GM10266 (cell line): ENCODE measurements around the gene AGBL3.

Experiments
- DNase-seq: peaks from one replicate; pipeline ENCODE4 v3.0.0; 2012; ENCODE audit errors: extremely low spot score
- TF ChIP-seq, protein P1 (sequence below): IDR thresholded peaks from 2 replicates; pipeline ENCODE4 v1.5.1; 2012; ENCODE audit warnings: mild to moderate bottlenecking, low read depth; ENCODE audit not compliant: control insufficient read depth, insufficient read depth; ENCODE audit errors: missing control alignments

The AGBL3 gene

GRCh38 chr7:135076882-135077281, 90.6 kb downstream of the AGBL3 start:
- DNase-seq, result no peak
- TF ChIP-seq, protein P1, sequence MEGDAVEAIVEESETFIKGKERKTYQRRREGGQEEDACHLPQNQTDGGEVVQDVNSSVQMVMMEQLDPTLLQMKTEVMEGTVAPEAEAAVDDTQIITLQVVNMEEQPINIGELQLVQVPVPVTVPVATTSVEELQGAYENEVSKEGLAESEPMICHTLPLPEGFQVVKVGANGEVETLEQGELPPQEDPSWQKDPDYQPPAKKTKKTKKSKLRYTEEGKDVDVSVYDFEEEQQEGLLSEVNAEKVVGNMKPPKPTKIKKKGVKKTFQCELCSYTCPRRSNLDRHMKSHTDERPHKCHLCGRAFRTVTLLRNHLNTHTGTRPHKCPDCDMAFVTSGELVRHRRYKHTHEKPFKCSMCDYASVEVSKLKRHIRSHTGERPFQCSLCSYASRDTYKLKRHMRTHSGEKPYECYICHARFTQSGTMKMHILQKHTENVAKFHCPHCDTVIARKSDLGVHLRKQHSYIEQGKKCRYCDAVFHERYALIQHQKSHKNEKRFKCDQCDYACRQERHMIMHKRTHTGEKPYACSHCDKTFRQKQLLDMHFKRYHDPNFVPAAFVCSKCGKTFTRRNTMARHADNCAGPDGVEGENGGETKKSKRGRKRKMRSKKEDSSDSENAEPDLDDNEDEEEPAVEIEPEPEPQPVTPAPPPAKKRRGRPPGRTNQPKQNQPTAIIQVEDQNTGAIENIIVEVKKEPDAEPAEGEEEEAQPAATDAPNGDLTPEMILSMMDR, result no peak

DNA sequence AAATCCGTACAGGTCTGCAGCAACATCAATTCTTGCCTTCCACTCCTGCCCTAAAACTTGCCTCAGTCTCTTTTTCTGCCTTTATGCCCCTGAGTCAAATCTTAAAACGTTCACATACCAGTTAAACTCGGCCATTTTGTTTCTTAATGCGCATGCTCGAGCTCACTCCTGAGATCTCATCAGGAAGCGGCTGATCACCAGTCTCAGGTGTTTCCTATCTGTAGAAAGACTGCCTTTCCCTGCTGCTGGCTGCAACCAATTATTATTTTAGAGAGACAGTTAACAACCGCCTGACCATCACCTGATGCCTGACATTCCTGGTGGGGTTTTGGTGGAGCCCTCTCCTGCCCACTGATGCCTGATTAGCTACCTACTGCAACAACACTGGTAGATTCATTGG, 91.3 kb downstream of the AGBL3 start:
- TF ChIP-seq, protein P1, result no peak
- no peak for DNase-seq

DNA sequence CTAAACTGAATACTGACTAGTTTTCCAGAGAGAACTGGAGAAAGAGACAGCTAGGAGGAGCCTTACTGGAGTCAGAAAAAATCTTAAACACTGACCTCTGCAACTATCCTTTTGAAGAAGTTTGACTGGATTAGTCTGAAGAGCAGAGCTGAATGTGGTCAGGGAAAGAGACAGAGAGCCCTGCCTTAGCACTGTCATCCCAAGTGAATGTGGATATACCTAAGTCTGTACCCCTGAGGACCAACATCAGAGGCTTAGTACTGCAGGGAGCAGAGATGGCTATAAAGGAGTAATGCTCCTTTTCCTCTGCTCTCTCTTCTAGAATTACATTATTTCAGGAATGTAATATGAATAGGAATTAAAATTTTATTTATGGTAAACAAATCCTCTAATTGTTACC, 91.7 kb downstream of the AGBL3 start:
- TF ChIP-seq, protein P1, result no peak
- DNase-seq, result no peak

- DNase-seq, result no peak
- TF ChIP-seq, protein P1, result no peak
Measured at GRCh38 chr7:135079068-135079467, 92.8 kb downstream of the AGBL3 start.

DNA sequence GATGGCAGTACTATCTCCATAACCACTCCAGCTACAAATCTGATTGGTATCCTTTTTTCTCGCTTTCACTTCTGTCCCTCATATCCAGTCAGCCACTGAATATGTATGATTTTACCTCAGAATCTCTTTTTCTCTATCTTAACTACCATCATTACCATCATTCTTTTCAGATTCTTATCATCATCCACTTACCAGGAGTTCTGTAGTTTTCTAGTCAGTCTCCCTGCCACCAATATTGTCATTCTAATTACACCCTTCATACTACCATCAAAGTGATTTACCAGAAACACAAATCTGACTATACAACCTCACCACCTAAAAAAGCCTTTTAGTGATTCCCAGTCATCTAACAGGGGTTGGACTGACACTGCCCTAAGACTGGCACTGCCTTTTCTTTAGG, 96.7 kb downstream of the AGBL3 start:
- TF ChIP-seq, protein P1, result no peak
- DNase-seq, result no peak

- TF ChIP-seq, protein P1, result no peak
- no peak for DNase-seq
Measured at GRCh38 chr7:135088566-135088965, 102.3 kb downstream of the AGBL3 start.

GRCh38 chr7:135091717-135092116, 105.4 kb downstream of the AGBL3 start:
- no peak for DNase-seq
- TF ChIP-seq, protein P1, result no peak
